SU-DHL-6 (cell line): ENCODE results near the gene SERINC2.

Experiments
- H2AFZ ChIP-seq: fragments of 200-600 bp; sonication (generic); 2 replicates; pipeline ENCODE4 v1.6.1; 2014; ENCODE audit warnings: low read depth, mild to moderate bottlenecking, moderate library complexity, mixed read lengths, antibody characterized with exemption, low read length; ENCODE audit not compliant: severe bottlenecking
- H3F3A ChIP-seq: fragments of 200-600 bp; shearing (Covaris generic); 2 replicates; pipeline ENCODE4 v1.6.0; 2016; ENCODE audit warnings: antibody characterized with exemption, mild to moderate bottlenecking; ENCODE audit not compliant: insufficient read depth
- H3K27ac ChIP-seq: fragments of 200-600 bp; sonication (generic); 2 replicates; pipeline ENCODE4 v1.5.1; 2016; ENCODE audit warnings: low read depth, mild to moderate bottlenecking, low read length, moderate library complexity, mixed read lengths
- H3K27me3 ChIP-seq: fragments of 200-600 bp; sonication (generic), shearing (Covaris generic); 2 replicates; pipeline ENCODE4 v1.6.0; 2014; ENCODE audit warnings: mild to moderate bottlenecking, low read length
- H3K36me3 ChIP-seq: fragments of 200-600 bp; sonication (generic); 2 replicates; pipeline ENCODE4 v1.6.1; 2014; ENCODE audit warnings: mild to moderate bottlenecking, low read length, mixed read lengths
- H3K4me2 ChIP-seq: fragments of 300-600, 200-600 bp; shearing (Covaris generic), sonication (generic); 2 replicates; pipeline ENCODE4 v1.6.0; 2014; ENCODE audit warnings: low read length, low read depth, mild to moderate bottlenecking; ENCODE audit not compliant: poor library complexity, severe bottlenecking
- H3K4me3 ChIP-seq: fragments of 200-600 bp; sonication (generic); 2 replicates; pipeline ENCODE4 v1.5.1; 2014; ENCODE audit warnings: antibody characterized with exemption, low read length, mild to moderate bottlenecking, mixed read lengths; ENCODE audit not compliant: insufficient read depth, poor library complexity, severe bottlenecking
- H3K79me2 ChIP-seq: fragments of 200-600 bp; sonication (generic); 2 replicates; pipeline ENCODE4 v1.6.1; 2014; ENCODE audit warnings: mild to moderate bottlenecking, low read length, moderate library complexity; ENCODE audit not compliant: insufficient read depth
- H3K9ac ChIP-seq: fragments of 200-600 bp; sonication (generic); 2 replicates; pipeline ENCODE4 v1.7.0; 2014; ENCODE audit warnings: mild to moderate bottlenecking, low read length
- H3K9me2 ChIP-seq: fragments of 200-600 bp; sonication (generic); replicated peaks from 2 replicates; pipeline ENCODE4 v1.6.1; 2014; ENCODE audit warnings: low read length; ENCODE audit not compliant: insufficient read depth
- H3K9me3 ChIP-seq: fragments of 200-600 bp; sonication (generic); 2 replicates; pipeline ENCODE4 v1.6.1; 2014; ENCODE audit warnings: low read length, mixed read lengths; ENCODE audit not compliant: insufficient read depth
- H4K20me1 ChIP-seq: fragments of 200-600 bp; sonication (generic); 2 replicates; pipeline ENCODE4 v1.6.1; 2014; ENCODE audit warnings: low read depth, mild to moderate bottlenecking, antibody characterized with exemption, low read length, moderate library complexity, mixed read lengths
- CTCF ChIP-seq: fragments of 200-600 bp; sonication (generic); IDR thresholded peaks from one replicate; pipeline ENCODE4 v1.5.1; 2017; ENCODE audit warnings: antibody characterized with exemption, mild to moderate bottlenecking, low read length, moderate library complexity; ENCODE audit not compliant: insufficient read depth, poor library complexity, severe bottlenecking
- EZH2phosphoT487 ChIP-seq: fragments of 200-600 bp; sonication (generic), shearing (Covaris generic); conservative IDR thresholded peaks from 2 replicates; pipeline ENCODE4 v1.6.1; 2018; ENCODE audit warnings: mild to moderate bottlenecking, antibody characterized with exemption, low read length, moderate library complexity, mixed read lengths

The SERINC2 gene

DNA sequence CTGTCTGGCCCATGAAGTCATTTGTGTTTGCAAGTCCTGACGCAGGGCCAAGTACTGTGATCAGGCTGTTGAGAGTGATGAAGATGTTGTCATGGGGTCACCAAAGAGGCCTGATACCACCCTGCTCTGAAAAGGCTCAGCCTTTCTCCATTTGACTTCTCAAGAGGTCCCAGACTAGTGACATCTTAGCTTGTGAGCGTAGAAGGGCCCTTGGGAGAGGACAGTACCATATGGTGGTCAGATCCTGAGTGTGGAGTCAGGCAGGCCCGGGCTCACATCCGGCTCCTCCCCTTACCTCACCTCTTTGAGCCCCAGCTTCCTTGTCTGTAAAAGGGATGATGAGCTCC lies 29.6 kb downstream of the SERINC2 start:
- Histone ChIP-seq H2AFZ (no peak overlapping the region), H3K9me2 (no peaks in the 10 kb centered on the region), H3K4me3 (no peak overlapping the region), H3K27ac (0 out of 2 replicates have a peak overlapping the region, but pooled peaks have one; percentile 70), H3K9ac (no peak overlapping the region), H3K9me3 (no peaks in the 10 kb centered on the region), H3K36me3 (no peaks in the 10 kb centered on the region), H4K20me1 (no peaks in the 10 kb centered on the region), H3K4me2 (no peak overlapping the region), H3K79me2 (no peaks in the 10 kb centered on the region), H3F3A (no peaks in the 10 kb centered on the region), H3K27me3 (no peaks in the 10 kb centered on the region)
- TF ChIP-seq CTCF (no peak), EZH2phosphoT487 (no peak)

GRCh38 chr1:31443673-31444072 lies 30.7 kb downstream of the SERINC2 start:
- no peak overlapping the region for H3K27ac ChIP-seq
- no peak overlapping the region for H2AFZ ChIP-seq
- TF ChIP-seq CTCF (no peak), EZH2phosphoT487 (no peak)
- H3F3A ChIP-seq = no peaks in the 10 kb centered on the region
- H3K9me2 ChIP-seq = no peaks in the 10 kb centered on the region
- H3K79me2 ChIP-seq = no peaks in the 10 kb centered on the region
- no peak overlapping the region for H3K4me2 ChIP-seq
- H3K27me3 ChIP-seq = 0 out of 2 replicates have a peak, but pooled peaks cover 3% of the 10 kb centered on the region
- H4K20me1 ChIP-seq = no peaks in the 10 kb centered on the region
- H3K9ac ChIP-seq = no peak overlapping the region
- no peaks in the 10 kb centered on the region for H3K9me3 ChIP-seq
- H3K4me3 ChIP-seq = no peak overlapping the region
- no peaks in the 10 kb centered on the region for H3K36me3 ChIP-seq

GRCh38 chr1:31444725-31445448 lies 31.9 kb downstream of the SERINC2 start:
- Histone ChIP-seq H3K4me3 (no peak overlapping the region), H3K9ac (no peak overlapping the region), H3K4me2 (no peak overlapping the region), H3K79me2 (no peaks in the 10 kb centered on the region), H3K27me3 (0 out of 2 replicates have a peak, but pooled peaks cover 3% of the 10 kb centered on the region), H3K36me3 (no peaks in the 10 kb centered on the region), H2AFZ (no peak overlapping the region), H3K9me2 (no peaks in the 10 kb centered on the region), H3K9me3 (no peaks in the 10 kb centered on the region), H4K20me1 (no peaks in the 10 kb centered on the region), H3F3A (no peaks in the 10 kb centered on the region), H3K27ac (no peak overlapping the region)
- no peak for TF ChIP-seq CTCF
- no peak for TF ChIP-seq EZH2phosphoT487
